ENCODE results near the gene EMCN.

DNA sequence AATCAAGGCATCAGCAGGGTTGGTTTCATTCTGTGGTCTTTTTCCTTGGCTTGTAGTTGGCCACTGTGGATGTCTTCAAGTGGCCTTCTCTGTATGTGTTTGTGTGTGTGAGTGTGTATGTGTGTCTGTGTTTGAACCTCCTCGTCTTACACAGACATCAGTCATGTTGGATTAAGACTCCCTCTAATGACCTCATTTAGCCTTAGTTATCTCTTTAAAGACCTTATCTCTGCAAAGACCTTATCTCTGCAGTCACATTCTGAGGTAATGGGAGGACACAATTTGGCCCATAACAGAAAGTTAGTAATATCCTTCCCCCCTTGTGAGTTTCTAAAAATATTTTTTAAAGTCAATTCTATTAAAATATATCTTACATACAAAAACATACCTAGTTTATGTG is 126.7 kb downstream of the EMCN start:
- TF ChIP-seq POLR2A (IDR thresholded peaks at IDR 0.05): no peak
- TF ChIP-seq, protein P1, sequence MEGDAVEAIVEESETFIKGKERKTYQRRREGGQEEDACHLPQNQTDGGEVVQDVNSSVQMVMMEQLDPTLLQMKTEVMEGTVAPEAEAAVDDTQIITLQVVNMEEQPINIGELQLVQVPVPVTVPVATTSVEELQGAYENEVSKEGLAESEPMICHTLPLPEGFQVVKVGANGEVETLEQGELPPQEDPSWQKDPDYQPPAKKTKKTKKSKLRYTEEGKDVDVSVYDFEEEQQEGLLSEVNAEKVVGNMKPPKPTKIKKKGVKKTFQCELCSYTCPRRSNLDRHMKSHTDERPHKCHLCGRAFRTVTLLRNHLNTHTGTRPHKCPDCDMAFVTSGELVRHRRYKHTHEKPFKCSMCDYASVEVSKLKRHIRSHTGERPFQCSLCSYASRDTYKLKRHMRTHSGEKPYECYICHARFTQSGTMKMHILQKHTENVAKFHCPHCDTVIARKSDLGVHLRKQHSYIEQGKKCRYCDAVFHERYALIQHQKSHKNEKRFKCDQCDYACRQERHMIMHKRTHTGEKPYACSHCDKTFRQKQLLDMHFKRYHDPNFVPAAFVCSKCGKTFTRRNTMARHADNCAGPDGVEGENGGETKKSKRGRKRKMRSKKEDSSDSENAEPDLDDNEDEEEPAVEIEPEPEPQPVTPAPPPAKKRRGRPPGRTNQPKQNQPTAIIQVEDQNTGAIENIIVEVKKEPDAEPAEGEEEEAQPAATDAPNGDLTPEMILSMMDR (IDR thresholded peaks at IDR 0.05): no peak
- TF ChIP-seq EP300 (IDR thresholded peaks at IDR 0.05): no peak

All from tibial nerve (tissue), 4 donors.